ELR (cell line): ENCODE data around the gene CADM1.

Experiments used
- DNase-seq: peaks from one replicate; pipeline ENCODE4 v3.0.0-alpha.2; 2015; ENCODE audit warnings: low read depth

Gene CADM1

GRCh38 chr11:115504276-115505158 lies at the start of gene CADM1:
Gene CADM1, minus strand, starts transcription at chr11:115504415.
- peak; percentile 39 for DNase-seq

- DNase-seq = no peak
Measured at GRCh38 chr11:115552773-115553438, 48.7 kb upstream of the CADM1 start.

- DNase-seq = no peak
Measured at GRCh38 chr11:115552151-115552772, 48.0 kb upstream of the CADM1 start.

- no peak for DNase-seq
Measured at GRCh38 chr11:115550291-115551059, 46.3 kb upstream of the CADM1 start.

- DNase-seq = no peak
Measured at GRCh38 chr11:115548878-115549528, 44.8 kb upstream of the CADM1 start.

- no peak for DNase-seq
Measured at GRCh38 chr11:115545581-115546210, 41.5 kb upstream of the CADM1 start.

- DNase-seq = no peak
Measured at GRCh38 chr11:115544422-115544948, 40.3 kb upstream of the CADM1 start.

GRCh38 chr11:115541518-115541917 lies 37.3 kb upstream of the CADM1 start:
- DNase-seq = no peak

GRCh38 chr11:115539844-115540243 lies 35.6 kb upstream of the CADM1 start:
- no peak for DNase-seq

GRCh38 chr11:115535781-115536180 lies 31.6 kb upstream of the CADM1 start:
- DNase-seq = no peak

GRCh38 chr11:115530752-115531151 lies 26.5 kb upstream of the CADM1 start:
- DNase-seq = no peak

- no peak for DNase-seq
Measured at GRCh38 chr11:115528225-115528624, 24.0 kb upstream of the CADM1 start.

- DNase-seq = no peak
Measured at GRCh38 chr11:115527534-115528125, 23.4 kb upstream of the CADM1 start.

GRCh38 chr11:115525531-115526006 lies 21.4 kb upstream of the CADM1 start:
- DNase-seq = no peak

- DNase-seq = no peak
Measured at GRCh38 chr11:115524572-115524971, 20.4 kb upstream of the CADM1 start.

- no peak for DNase-seq
Measured at GRCh38 chr11:115523727-115524399, 19.6 kb upstream of the CADM1 start.

- DNase-seq = no peak
Measured at GRCh38 chr11:115522302-115522701, 18.1 kb upstream of the CADM1 start.

GRCh38 chr11:115521825-115522224 lies 17.6 kb upstream of the CADM1 start:
- no peak for DNase-seq

- no peak for DNase-seq
Measured at GRCh38 chr11:115518983-115519628, 14.9 kb upstream of the CADM1 start.
